Measurements from ENCODE around the gene ERMP1.

Gene ERMP1

GRCh38 chr9:5825895-5826622 lies 6.9 kb downstream of the ERMP1 start:
- no peak for TF ChIP-seq CTCF (IDR thresholded peaks at IDR 0.05)
- H3K27ac ChIP-seq = no peak overlapping the region
- intact Hi-C loops (cut with DNase I; ENCODE audit: low total_unique reads) = no loop called here
- H3K9me3 ChIP-seq = no peaks in the 10 kb centered on the region
- no peak for DNase-seq
- H3K4me1 ChIP-seq = peaks cover 0 to 1% (median 0%) of the 10 kb centered on the region in 4 donors
- no peaks in the 10 kb centered on the region for H3K27me3 ChIP-seq
- H3K36me3 ChIP-seq = peaks cover 6 to 39% (median 23%) of the 10 kb centered on the region in 3 donors
- no peak overlapping the region for H3K4me3 ChIP-seq

- Histone ChIP-seq H3K9me3 (no peaks in the 10 kb centered on the region), H3K4me1 (no peaks in the 10 kb centered on the region), H3K36me3 (peaks cover 6 to 39% (median 23%) of the 10 kb centered on the region in 3 donors), H3K4me3 (no peak overlapping the region), H3K27me3 (no peaks in the 10 kb centered on the region), H3K27ac (no peak overlapping the region)
- no peak for TF ChIP-seq CTCF (IDR thresholded peaks at IDR 0.05)
- no peak for DNase-seq
- intact Hi-C loops (cut with DNase I; ENCODE audit: low total_unique reads) = no loop called here
Measured at GRCh38 chr9:5825223-5825622, 7.7 kb downstream of the ERMP1 start.

GRCh38 chr9:5820425-5820824 lies 12.5 kb downstream of the ERMP1 start:
- H3K36me3 ChIP-seq = peaks cover 6 to 39% (median 23%) of the 10 kb centered on the region in 3 donors
- no peak overlapping the region for H3K27ac ChIP-seq
- H3K4me1 ChIP-seq = no peaks in the 10 kb centered on the region
- no peaks in the 10 kb centered on the region for H3K9me3 ChIP-seq
- no peaks in the 10 kb centered on the region for H3K27me3 ChIP-seq
- DNase-seq = no peak
- no peak for TF ChIP-seq CTCF (IDR thresholded peaks at IDR 0.05)
- H3K4me3 ChIP-seq = no peak overlapping the region
- intact Hi-C loops (cut with DNase I; ENCODE audit: low total_unique reads) = no loop called here

GRCh38 chr9:5819174-5819573 lies 13.7 kb downstream of the ERMP1 start:
- peaks cover 10 to 33% (median 23%) of the 10 kb centered on the region in 3 donors for H3K36me3 ChIP-seq
- no peaks in the 10 kb centered on the region for H3K27me3 ChIP-seq
- no peaks in the 10 kb centered on the region for H3K4me1 ChIP-seq
- no peak overlapping the region for H3K27ac ChIP-seq
- no peak for DNase-seq
- intact Hi-C loops (cut with DNase I; ENCODE audit: low total_unique reads) = no loop called here
- TF ChIP-seq CTCF (IDR thresholded peaks at IDR 0.05) = no peak
- no peaks in the 10 kb centered on the region for H3K9me3 ChIP-seq
- H3K4me3 ChIP-seq = no peak overlapping the region

GRCh38 chr9:5818424-5819142 lies 14.3 kb downstream of the ERMP1 start:
- no peak for DNase-seq
- no peak for TF ChIP-seq CTCF (IDR thresholded peaks at IDR 0.05)
- intact Hi-C loops (cut with DNase I; ENCODE audit: low total_unique reads) = no loop called here
- no peak overlapping the region for H3K4me3 ChIP-seq
- peaks cover 12 to 32% (median 17%) of the 10 kb centered on the region in 3 donors for H3K36me3 ChIP-seq
- H3K4me1 ChIP-seq = no peaks in the 10 kb centered on the region
- H3K27ac ChIP-seq = no peak overlapping the region
- H3K27me3 ChIP-seq = no peaks in the 10 kb centered on the region
- H3K9me3 ChIP-seq = no peaks in the 10 kb centered on the region
